ENCODE measurements around the gene HINT3.
A peak's percentile ranks its signal among the peaks of the same experiment; 100 is the strongest.
"Not testable (repeated sequence)": the region's sequence is repeated elsewhere in the genome, so short reads cannot be mapped to it uniquely, and the experiment has no call there.

The HINT3 gene

GRCh38 chr6:125940247-125941041 lies 16.1 kb upstream of the HINT3 start:
- DNase-seq = no peak

- no peak for DNase-seq
Observed at GRCh38 chr6:125942672-125943527, 13.7 kb upstream of the HINT3 start.

GRCh38 chr6:125943528-125944433 lies 12.8 kb upstream of the HINT3 start:
- no peak for DNase-seq

GRCh38 chr6:125944434-125944816 lies 12.1 kb upstream of the HINT3 start:
- peak; percentile 31 for DNase-seq

- DNase-seq = no peak
Observed at GRCh38 chr6:125944896-125945295, 11.7 kb upstream of the HINT3 start.

- peak; percentile 75 for DNase-seq
Observed at GRCh38 chr6:125945378-125946141, 11.0 kb upstream of the HINT3 start.

GRCh38 chr6:125947615-125948014 lies 9.0 kb upstream of the HINT3 start:
- DNase-seq = peak; percentile 59

GRCh38 chr6:125948455-125948854 lies 8.1 kb upstream of the HINT3 start:
- DNase-seq = peak; percentile 29

- no peak for DNase-seq
Observed at GRCh38 chr6:125949069-125949468, 7.5 kb upstream of the HINT3 start.

- no peak for DNase-seq
Observed at GRCh38 chr6:125950293-125950692, 6.3 kb upstream of the HINT3 start.

- not testable (repeated sequence) for DNase-seq
Observed at GRCh38 chr6:125950716-125951115, 5.9 kb upstream of the HINT3 start.

GRCh38 chr6:125951323-125951722 lies 5.2 kb upstream of the HINT3 start:
- no peak for DNase-seq

- peak; percentile 83 for DNase-seq
Observed at GRCh38 chr6:125952764-125953501, 3.6 kb upstream of the HINT3 start.

- no peak for DNase-seq
Observed at GRCh38 chr6:125953502-125953875, 3.1 kb upstream of the HINT3 start.

GRCh38 chr6:125954735-125955339 lies 1.7 kb upstream of the HINT3 start:
- DNase-seq = peak; percentile 72

- no peak for DNase-seq
Observed at GRCh38 chr6:125955973-125956372, 597 bp upstream of the HINT3 start.

GRCh38 chr6:125957391-125957693 lies 772 bp downstream of the HINT3 start:
- no peak for DNase-seq

GRCh38 chr6:125957845-125958244 lies 1.3 kb downstream of the HINT3 start:
- DNase-seq = peak; percentile 74

- no peak for DNase-seq
Observed at GRCh38 chr6:125959041-125959440, 2.5 kb downstream of the HINT3 start.

GRCh38 chr6:125961117-125961516 lies 4.5 kb downstream of the HINT3 start:
- no peak for DNase-seq

- peak; percentile 27 for DNase-seq
Observed at GRCh38 chr6:125962900-125963497, 6.4 kb downstream of the HINT3 start.

Data from hematopoietic multipotent progenitor cell treated with erythropoietin and hydrocortisone succinate and interleukin-3 and kit ligand, for 8 days (in vitro differentiated cells).